ENCODE results near the gene MTRF1. TPM values are rescaled to one million over a fixed set of nuclear protein-coding genes. Genes with fewer than 3 reads are reported as not detected.

The MTRF1 gene
- total RNA-seq, 1 experiment from 2014 or later: 13.7 TPM

GRCh38 chr13:41186481-41186880 is 76.9 kb downstream of the MTRF1 start:
- Histone ChIP-seq H3K36me3 (ENCODE audit: control insufficient read depth, insufficient read depth, low read length) (no peaks in the 10 kb centered on the region), H3K4me1 (ENCODE audit: control insufficient read depth, insufficient read depth, low read length) (no peaks in the 10 kb centered on the region), H3K27me3 (ENCODE audit: control insufficient read depth, insufficient read depth, low read length) (no peaks in the 10 kb centered on the region), H3K4me3 (ENCODE audit: low read depth in 2 of 2, low read length in 2 of 2) (no peak overlapping the region), H3K27ac (ENCODE audit: low read length) (no peak overlapping the region), H3K9me3 (ENCODE audit: control insufficient read depth, insufficient read depth, low read depth, low read length) (no peaks in the 10 kb centered on the region)
- DNase-seq (ENCODE audit: low read depth, low spot score) (no peak), ATAC-seq (no peak)
- ChIA-PET POLR2A (no interaction called here), CTCF (no interaction called here)
- in situ Hi-C loops (cut with HindIII; ENCODE audit: low pct_unique_long_range_greater_than_20kb, low sequenced_read_pairs) (no loop called here), intact Hi-C loops (cut with micrococcal nuclease; ENCODE audit: unreplicated experiment) (no loop called here)
- no peak for TF ChIP-seq TCF7L2 (IDR thresholded peaks at IDR 0.05; ENCODE audit: low read depth, low read length)
- TF ChIP-seq SIN3A (IDR thresholded peaks at IDR 0.05; ENCODE audit: borderline replicate concordance, insufficient read depth, low read depth, low read length): no peak
- no peak for TF ChIP-seq REST (IDR thresholded peaks at IDR 0.05; ENCODE audit: insufficient read depth in 1 of 2, low read depth in 2 of 2, low read length in 1 of 2)
- no peak for TF ChIP-seq CTCF (IDR thresholded peaks at IDR 0.05)
- BruUV-seq (replicated peaks): no TSS peak

GRCh38 chr13:41182231-41182630 is 81.1 kb downstream of the MTRF1 start:
- Histone ChIP-seq H3K9me3 (ENCODE audit: control insufficient read depth, insufficient read depth, low read depth, low read length) (no peaks in the 10 kb centered on the region), H3K27ac (ENCODE audit: low read length) (no peak overlapping the region), H3K4me1 (ENCODE audit: control insufficient read depth, insufficient read depth, low read length) (no peaks in the 10 kb centered on the region), H3K27me3 (ENCODE audit: control insufficient read depth, insufficient read depth, low read length) (no peaks in the 10 kb centered on the region), H3K4me3 (ENCODE audit: low read depth in 2 of 2, low read length in 2 of 2) (no peak overlapping the region), H3K36me3 (ENCODE audit: control insufficient read depth, insufficient read depth, low read length) (no peaks in the 10 kb centered on the region)
- no TSS peak for BruUV-seq (replicated peaks)
- ATAC-seq (no peak), DNase-seq (ENCODE audit: low read depth, low spot score) (no peak)
- in situ Hi-C loops (cut with HindIII; ENCODE audit: low pct_unique_long_range_greater_than_20kb, low sequenced_read_pairs): no loop called here
- ChIA-PET CTCF (no interaction called here), POLR2A (no interaction called here)
- TF ChIP-seq CTCF (IDR thresholded peaks at IDR 0.05): no peak
- no peak for TF ChIP-seq TCF7L2 (IDR thresholded peaks at IDR 0.05; ENCODE audit: low read depth, low read length)
- no peak for TF ChIP-seq SIN3A (IDR thresholded peaks at IDR 0.05; ENCODE audit: borderline replicate concordance, insufficient read depth, low read depth, low read length)
- no peak for TF ChIP-seq REST (IDR thresholded peaks at IDR 0.05; ENCODE audit: insufficient read depth in 1 of 2, low read depth in 2 of 2, low read length in 1 of 2)
- no peak for TF ChIP-seq POLR2AphosphoS5 (IDR thresholded peaks at IDR 0.05; ENCODE audit: low read depth, low read length)
- intact Hi-C loops (cut with micrococcal nuclease; ENCODE audit: unreplicated experiment): no loop called here

Measured in Panc1 (cell line).